ENCODE data around the gene TUG1. TPM values are rescaled to one million over a fixed set of nuclear protein-coding genes. Genes with fewer than 3 reads are reported as not detected.
A peak's percentile ranks its signal among the peaks of the same experiment; 100 is the strongest.

The TUG1 gene
- 37.2 TPM for polyA plus RNA-seq (2012; ENCODE audit: low read depth, missing spikeins)

DNA sequence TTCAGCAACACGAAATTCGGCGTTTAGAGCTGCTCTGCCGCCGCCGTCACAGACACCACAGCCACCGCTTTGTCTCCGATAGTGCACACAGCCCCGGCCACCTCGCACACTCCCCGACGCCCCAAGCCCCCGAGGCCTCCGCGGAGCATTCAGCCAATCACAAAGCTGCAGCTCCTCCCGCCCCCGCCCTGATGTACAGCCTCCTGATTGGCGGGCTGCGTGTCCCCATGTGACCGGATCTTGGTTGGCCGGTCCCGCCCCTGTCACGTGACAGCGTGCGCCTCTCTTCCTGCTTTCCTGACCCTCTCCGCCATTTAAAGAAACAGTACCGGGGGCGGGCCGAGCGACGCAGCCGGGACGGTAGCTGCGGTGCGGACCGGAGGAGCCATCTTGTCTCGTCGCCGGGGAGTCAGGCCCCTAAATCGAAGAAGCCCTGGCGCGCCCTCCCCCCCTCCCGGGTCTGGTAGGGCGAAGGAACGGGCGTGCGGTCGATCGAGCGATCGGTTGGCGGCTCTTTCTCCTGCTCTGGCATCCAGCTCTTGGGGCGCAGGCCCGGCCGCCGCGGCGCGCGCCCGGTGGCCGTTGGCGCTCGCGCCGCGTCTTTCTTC lies at the start of gene TUG1:
Gene TUG1, plus strand, starts transcription at position 342 of the 608 bp plus-strand sequence.
- peak; percentile 98 for FAIRE-seq
- DNase-seq (ENCODE audit: insufficient read length, low spot score), result peak; percentile 97
- peak; percentile 43; the same call in 1 of the 2 replicates for TF ChIP-seq POLR2AphosphoS5 (IDR thresholded peaks at IDR 0.05; ENCODE audit: low read depth, low read length)
- TF ChIP-seq POU2F2 (IDR thresholded peaks at IDR 0.05; ENCODE audit: low read depth, low read length), result no peak
- TF ChIP-seq SPI1 (IDR thresholded peaks at IDR 0.05; ENCODE audit: low read depth, low read length), result 0 out of 2 replicates have a peak, but pooled peaks have one; percentile 0
- peak; percentile 37; the same call in 1 of the 2 replicates for TF ChIP-seq POLR2A (IDR thresholded peaks at IDR 0.05; ENCODE audit: low read depth, low read length)
- TF ChIP-seq TAF1 (IDR thresholded peaks at IDR 0.05; ENCODE audit: low read depth, low read length), result peak; percentile 44; the same call in 1 of the 2 replicates
- TF ChIP-seq PAX5 (IDR thresholded peaks at IDR 0.05; ENCODE audit: insufficient read depth, low read length, severe bottlenecking), result no peak

- DNase-seq (ENCODE audit: insufficient read length, low spot score), result no peak
- no peak for FAIRE-seq
- no peak for TF ChIP-seq POU2F2 (IDR thresholded peaks at IDR 0.05; ENCODE audit: low read depth, low read length)
These were observed 49.1 kb upstream of the TUG1 start for GRCh38 chr22:30919973-30920372.

- DNase-seq (ENCODE audit: insufficient read length, low spot score), result peak; percentile 68
- peak; percentile 84 for FAIRE-seq
- no peak for TF ChIP-seq PAX5 (IDR thresholded peaks at IDR 0.05; ENCODE audit: insufficient read depth, low read length, severe bottlenecking)
- TF ChIP-seq POLR2A (IDR thresholded peaks at IDR 0.05; ENCODE audit: low read depth, low read length), result no peak
- no peak for TF ChIP-seq SPI1 (IDR thresholded peaks at IDR 0.05; ENCODE audit: low read depth, low read length)
- no peak for TF ChIP-seq POLR2AphosphoS5 (IDR thresholded peaks at IDR 0.05; ENCODE audit: low read depth, low read length)
- TF ChIP-seq TAF1 (IDR thresholded peaks at IDR 0.05; ENCODE audit: low read depth, low read length), result no peak
- TF ChIP-seq POU2F2 (IDR thresholded peaks at IDR 0.05; ENCODE audit: low read depth, low read length), result no peak
These were observed 48.7 kb upstream of the TUG1 start for GRCh38 chr22:30920407-30920806.

GRCh38 chr22:30921108-30921507 lies 48.0 kb upstream of the TUG1 start:
- TF ChIP-seq POLR2AphosphoS5 (IDR thresholded peaks at IDR 0.05; ENCODE audit: low read depth, low read length), result no peak
- no peak for TF ChIP-seq SPI1 (IDR thresholded peaks at IDR 0.05; ENCODE audit: low read depth, low read length)
- DNase-seq (ENCODE audit: insufficient read length, low spot score) (no peak), FAIRE-seq (peak; percentile 13)

DNA sequence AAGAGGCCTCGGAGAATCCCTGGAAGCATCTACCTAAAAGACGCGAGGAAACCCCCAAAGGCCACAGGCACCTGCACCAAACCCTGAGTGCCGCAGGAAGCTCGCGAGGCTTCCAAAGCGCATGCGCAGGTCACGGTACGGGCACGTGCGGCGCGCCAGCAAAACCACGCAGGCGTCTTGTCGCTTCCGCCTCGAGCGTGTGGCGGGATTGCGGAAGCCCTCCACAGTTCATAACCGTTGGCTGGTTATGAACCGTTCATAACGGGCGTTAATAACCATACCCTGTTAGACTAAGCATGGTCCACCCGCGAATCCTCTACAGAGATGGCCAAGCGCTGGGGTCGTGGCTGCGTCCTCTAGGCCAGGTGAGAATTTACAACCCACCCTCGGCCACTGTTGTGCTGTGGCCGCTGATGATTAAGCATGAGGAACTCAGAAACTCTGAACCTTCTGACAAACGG lies 46.9 kb upstream of the TUG1 start:
- TF ChIP-seq POLR2AphosphoS5 (IDR thresholded peaks at IDR 0.05; ENCODE audit: low read depth, low read length), result 0 out of 2 replicates have a peak, but pooled peaks have one; percentile 23
- no peak for TF ChIP-seq PAX5 (IDR thresholded peaks at IDR 0.05; ENCODE audit: insufficient read depth, low read length, severe bottlenecking)
- TF ChIP-seq POLR2A (IDR thresholded peaks at IDR 0.05; ENCODE audit: low read depth, low read length), result 0 out of 2 replicates have a peak, but pooled peaks have one; percentile 21
- TF ChIP-seq SPI1 (IDR thresholded peaks at IDR 0.05; ENCODE audit: low read depth, low read length), result 0 out of 2 replicates have a peak, but pooled peaks have one; percentile 12
- DNase-seq (ENCODE audit: insufficient read length, low spot score) (peak; percentile 60), FAIRE-seq (peak; percentile 88)

DNA sequence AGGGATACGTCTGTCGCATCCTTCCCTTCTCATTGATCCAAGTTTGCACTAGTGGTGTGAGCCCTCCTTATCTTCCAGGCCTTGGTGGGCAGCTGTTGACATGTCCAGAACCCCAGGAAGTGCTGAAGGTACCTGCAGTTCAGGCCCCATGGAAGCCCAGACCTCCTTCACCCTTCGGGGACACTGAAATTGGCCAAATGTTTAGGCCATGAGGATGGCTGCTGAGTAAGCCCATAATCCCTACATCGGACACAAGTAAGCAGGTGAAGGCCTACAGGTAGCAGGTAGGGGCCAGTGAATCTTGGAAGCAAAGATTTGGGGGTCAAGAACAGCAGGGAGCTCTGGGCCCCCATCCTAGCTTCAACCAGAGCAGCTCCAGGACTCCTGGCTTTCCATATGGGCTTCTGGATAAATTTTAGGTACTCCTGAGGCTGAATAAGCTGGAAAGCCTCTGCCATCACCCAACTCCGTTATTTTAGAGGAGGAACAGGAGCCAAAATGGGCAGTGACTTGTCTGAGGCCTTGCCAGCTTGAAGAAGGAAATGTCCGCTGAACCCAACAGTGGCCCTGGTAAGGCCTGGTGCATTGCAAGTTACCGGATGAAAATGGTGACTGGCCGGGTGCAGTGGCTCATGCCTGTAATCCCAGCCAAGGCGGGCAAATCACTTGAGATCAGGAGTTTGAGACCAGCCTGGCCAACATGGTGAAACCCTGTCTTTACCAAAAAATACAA lies 45.7 kb upstream of the TUG1 start:
- TF ChIP-seq TAF1 (IDR thresholded peaks at IDR 0.05; ENCODE audit: low read depth, low read length), result no peak
- no peak for TF ChIP-seq POLR2AphosphoS5 (IDR thresholded peaks at IDR 0.05; ENCODE audit: low read depth, low read length)
- TF ChIP-seq PAX5 (IDR thresholded peaks at IDR 0.05; ENCODE audit: insufficient read depth, low read length, severe bottlenecking), result no peak
- TF ChIP-seq POLR2A (IDR thresholded peaks at IDR 0.05; ENCODE audit: low read depth, low read length), result no peak
- no peak for TF ChIP-seq POU2F2 (IDR thresholded peaks at IDR 0.05; ENCODE audit: low read depth, low read length)
- TF ChIP-seq SPI1 (IDR thresholded peaks at IDR 0.05; ENCODE audit: low read depth, low read length), result no peak
- no peak for FAIRE-seq

GRCh38 chr22:30925667-30926066 lies 43.4 kb upstream of the TUG1 start:
- TF ChIP-seq SPI1 (IDR thresholded peaks at IDR 0.05; ENCODE audit: low read depth, low read length) (no peak), POLR2A (IDR thresholded peaks at IDR 0.05; ENCODE audit: low read depth, low read length) (no peak), TAF1 (IDR thresholded peaks at IDR 0.05; ENCODE audit: low read depth, low read length) (no peak), PAX5 (IDR thresholded peaks at IDR 0.05; ENCODE audit: insufficient read depth, low read length, severe bottlenecking) (no peak), POU2F2 (IDR thresholded peaks at IDR 0.05; ENCODE audit: low read depth, low read length) (no peak), POLR2AphosphoS5 (IDR thresholded peaks at IDR 0.05; ENCODE audit: low read depth, low read length) (no peak)
- DNase-seq (ENCODE audit: insufficient read length, low spot score), result no peak
- FAIRE-seq, result no peak

More for the DNA sequence above, 45.7 kb upstream of the TUG1 start:
- no peak for DNase-seq (ENCODE audit: insufficient read length, low spot score)

DNA sequence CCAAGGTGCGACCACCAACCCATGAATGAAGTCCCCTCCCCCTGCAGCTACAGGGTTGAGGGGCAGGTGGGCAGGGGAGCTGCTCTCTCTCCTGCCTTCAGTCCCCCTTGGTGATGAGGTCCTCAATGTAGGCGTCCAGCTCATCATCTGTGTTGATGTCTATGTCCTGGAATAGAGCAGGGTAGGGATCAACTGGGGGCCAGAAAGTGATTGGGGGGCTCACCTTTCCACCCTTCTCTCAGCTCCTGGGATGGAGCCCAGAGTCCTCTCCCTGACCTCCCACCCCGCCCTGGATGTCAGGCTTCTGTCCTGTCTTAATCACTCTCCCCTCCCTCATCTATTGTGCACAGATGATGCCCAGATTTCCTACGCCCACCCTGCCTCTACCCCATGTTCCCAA lies 42.4 kb upstream of the TUG1 start:
- TF ChIP-seq POU2F2 (IDR thresholded peaks at IDR 0.05; ENCODE audit: low read depth, low read length) (no peak), POLR2AphosphoS5 (IDR thresholded peaks at IDR 0.05; ENCODE audit: low read depth, low read length) (no peak), TAF1 (IDR thresholded peaks at IDR 0.05; ENCODE audit: low read depth, low read length) (no peak), PAX5 (IDR thresholded peaks at IDR 0.05; ENCODE audit: insufficient read depth, low read length, severe bottlenecking) (no peak)

GRCh38 chr22:30927806-30928205 lies 41.3 kb upstream of the TUG1 start:
- DNase-seq (ENCODE audit: insufficient read length, low spot score) (no peak), FAIRE-seq (no peak)
- no peak for TF ChIP-seq TAF1 (IDR thresholded peaks at IDR 0.05; ENCODE audit: low read depth, low read length)
- TF ChIP-seq SPI1 (IDR thresholded peaks at IDR 0.05; ENCODE audit: low read depth, low read length), result no peak
- no peak for TF ChIP-seq POLR2AphosphoS5 (IDR thresholded peaks at IDR 0.05; ENCODE audit: low read depth, low read length)
- no peak for TF ChIP-seq POU2F2 (IDR thresholded peaks at IDR 0.05; ENCODE audit: low read depth, low read length)
- no peak for TF ChIP-seq POLR2A (IDR thresholded peaks at IDR 0.05; ENCODE audit: low read depth, low read length)
- TF ChIP-seq PAX5 (IDR thresholded peaks at IDR 0.05; ENCODE audit: insufficient read depth, low read length, severe bottlenecking), result no peak

More for the DNA sequence above, 42.4 kb upstream of the TUG1 start:
- FAIRE-seq (no peak), DNase-seq (ENCODE audit: insufficient read length, low spot score) (no peak)

Data from GM12891 (cell line).